Osteocyte (in vitro differentiated cells): Measurements from ENCODE around the gene PHC2. TPM values are rescaled to one million over a fixed set of nuclear protein-coding genes. Genes with fewer than 3 reads are reported as not detected.

ENCODE experiments used
- DNase-seq: peaks from one replicate; pipeline ENCODE4 v3.0.0; 2021; ENCODE audit warnings: mixed read lengths; ENCODE audit not compliant: unreplicated experiment; ENCODE audit errors: extremely low spot score
- H3K27ac Mint-ChIP-seq: one replicate; pipeline ENCODE4 v1.8.0; 2021; ENCODE audit warnings: mild to moderate bottlenecking, mixed read lengths; ENCODE audit not compliant: unreplicated experiment
- H3K27me3 Mint-ChIP-seq: one replicate; pipeline ENCODE4 v1.8.0; 2021; ENCODE audit warnings: mixed read lengths; ENCODE audit not compliant: unreplicated experiment
- H3K36me3 Mint-ChIP-seq: one replicate; pipeline ENCODE4 v1.8.0; 2021; ENCODE audit warnings: mixed read lengths; ENCODE audit not compliant: unreplicated experiment
- H3K4me1 Mint-ChIP-seq: one replicate; pipeline ENCODE4 v1.8.0; 2021; ENCODE audit warnings: mixed read lengths; ENCODE audit not compliant: unreplicated experiment
- H3K4me3 Mint-ChIP-seq: one replicate; pipeline ENCODE4 v1.8.0; 2021; ENCODE audit warnings: mild to moderate bottlenecking, moderate library complexity, mixed read lengths; ENCODE audit not compliant: unreplicated experiment
- H3K9me3 Mint-ChIP-seq: one replicate; pipeline ENCODE4 v1.8.0; 2021; ENCODE audit warnings: mixed read lengths; ENCODE audit not compliant: unreplicated experiment
- CTCF ChIP-seq: fragments of 200-600 bp; sonication (generic); IDR thresholded peaks from 2 replicates; pipeline ENCODE4 v1.5.0; 2021; ENCODE audit warnings: antibody characterized with exemption, mild to moderate bottlenecking, moderate library complexity
- total RNA-seq: library from RNA; stranded (reverse); gene quantifications from 2 replicates; pipeline ENCODE4 v1.2.1, GENCODE V29; 2021

Gene PHC2
- total RNA-seq, 1 donor from 2014 or later, result 160 TPM

- Mint-ChIP-seq H3K27me3 (no peaks in the 10 kb centered on the region), H3K4me3 (no peak overlapping the region), H3K27ac (peak overlapping the region; percentile 47), H3K9me3 (no peaks in the 10 kb centered on the region), H3K4me1 (peaks cover 32% of the 10 kb centered on the region), H3K36me3 (no peaks in the 10 kb centered on the region)
- TF ChIP-seq CTCF, result peak; percentile 94
- peak; percentile 87 for DNase-seq
Observed at GRCh38 chr1:33470495-33471012, 39.7 kb upstream of the PHC2 start.

GRCh38 chr1:33469691-33470090, 38.8 kb upstream of the PHC2 start:
- TF ChIP-seq CTCF, result no peak
- Mint-ChIP-seq H3K4me3 (no peak overlapping the region), H3K4me1 (peaks cover 32% of the 10 kb centered on the region), H3K27ac (no peak overlapping the region), H3K36me3 (no peaks in the 10 kb centered on the region), H3K27me3 (no peaks in the 10 kb centered on the region), H3K9me3 (no peaks in the 10 kb centered on the region)
- DNase-seq, result no peak

GRCh38 chr1:33468967-33469366, 38.1 kb upstream of the PHC2 start:
- peaks cover 32% of the 10 kb centered on the region for H3K4me1 Mint-ChIP-seq
- H3K9me3 Mint-ChIP-seq, result no peaks in the 10 kb centered on the region
- H3K27ac Mint-ChIP-seq, result no peak overlapping the region
- H3K36me3 Mint-ChIP-seq, result no peaks in the 10 kb centered on the region
- DNase-seq, result no peak
- TF ChIP-seq CTCF, result no peak
- no peak overlapping the region for H3K4me3 Mint-ChIP-seq
- no peaks in the 10 kb centered on the region for H3K27me3 Mint-ChIP-seq

- Mint-ChIP-seq H3K36me3 (no peaks in the 10 kb centered on the region), H3K27ac (no peak overlapping the region), H3K9me3 (no peaks in the 10 kb centered on the region), H3K4me3 (no peak overlapping the region), H3K4me1 (peaks cover 30% of the 10 kb centered on the region), H3K27me3 (no peaks in the 10 kb centered on the region)
- DNase-seq, result no peak
- TF ChIP-seq CTCF, result no peak
Observed at GRCh38 chr1:33468531-33468930, 37.6 kb upstream of the PHC2 start.

GRCh38 chr1:33468011-33468410, 37.1 kb upstream of the PHC2 start:
- no peak for DNase-seq
- Mint-ChIP-seq H3K9me3 (no peaks in the 10 kb centered on the region), H3K27me3 (no peaks in the 10 kb centered on the region), H3K4me3 (no peak overlapping the region), H3K36me3 (no peaks in the 10 kb centered on the region), H3K27ac (no peak overlapping the region), H3K4me1 (peaks cover 24% of the 10 kb centered on the region)
- no peak for TF ChIP-seq CTCF
